Limb (tissue), 2 donors: ENCODE data around the gene MARCHF10.
"Not testable (repeated sequence)": the region's sequence is repeated elsewhere in the genome, so short reads cannot be mapped to it uniquely, and the experiment has no call there.

Source experiments
- DNase-seq, 2 donors: peaks; one replicate each; pipeline ENCODE4 v3.0.0-alpha.2; 2016; ENCODE audit errors: extremely low spot score in 2 of 2

The MARCHF10 gene

DNA sequence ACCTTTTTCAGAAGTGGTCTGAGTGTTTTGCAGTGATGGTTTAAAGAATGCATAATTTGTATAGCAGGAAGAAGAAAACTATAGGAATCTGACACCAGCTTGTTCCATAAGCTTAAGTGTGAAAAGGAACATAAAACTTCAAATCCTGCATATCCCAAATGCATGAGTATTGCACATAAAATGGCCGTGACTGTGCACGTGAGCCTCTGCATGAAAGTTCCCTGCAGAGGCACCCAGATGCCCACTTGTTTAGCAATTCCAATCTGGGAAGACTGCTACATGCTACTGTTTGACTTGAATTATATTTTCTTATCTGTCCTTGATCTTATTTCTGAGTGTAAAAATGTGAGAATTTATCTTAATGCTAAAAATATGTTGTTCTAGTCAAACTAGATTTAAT is 21.5 kb downstream of the MARCHF10 start:
- no peak for DNase-seq

DNA sequence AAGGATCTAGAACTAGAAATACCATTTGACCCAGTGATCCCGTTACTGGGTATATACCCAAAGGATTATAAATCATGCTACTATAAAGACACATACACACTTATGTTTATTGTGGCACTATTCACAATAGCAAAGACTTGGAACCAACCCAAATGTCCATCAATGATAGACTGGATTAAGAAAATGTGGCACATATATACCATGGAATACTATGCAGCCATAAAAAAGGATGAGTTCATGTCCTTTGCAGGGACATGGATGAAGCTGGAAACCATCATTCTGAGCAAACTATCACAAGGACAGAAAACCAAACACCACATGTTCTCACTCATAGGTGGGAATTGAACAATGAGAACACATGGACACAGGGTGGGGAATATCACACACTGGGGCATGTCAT is 22.1 kb downstream of the MARCHF10 start:
- DNase-seq, result not testable (repeated sequence)

DNA sequence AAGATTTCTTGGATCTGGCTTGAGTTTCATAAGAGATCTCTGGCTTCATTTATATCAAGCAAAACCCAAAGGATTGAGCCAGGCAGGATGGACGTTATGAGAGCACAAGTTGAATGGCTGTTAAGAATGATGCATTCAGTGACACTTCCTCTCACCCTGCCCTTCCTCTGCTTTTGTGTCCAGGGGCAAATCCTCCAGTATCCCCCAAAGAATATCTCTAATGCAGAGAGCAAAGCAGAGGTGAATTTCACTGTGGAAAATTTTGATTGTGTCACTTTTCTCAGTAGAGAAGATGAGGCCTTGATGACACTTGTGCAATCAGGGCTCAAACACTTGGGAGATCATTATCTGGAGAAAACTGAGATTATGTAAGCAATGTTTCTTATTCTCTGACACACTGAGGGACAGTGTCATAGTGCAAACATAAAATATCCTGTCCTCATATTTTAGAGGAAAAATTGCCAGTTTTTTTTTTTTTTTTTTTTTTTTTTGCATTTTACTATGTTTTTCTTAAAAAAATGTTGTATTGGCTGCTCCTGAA is 25.3 kb downstream of the MARCHF10 start:
- no peak for DNase-seq

DNA sequence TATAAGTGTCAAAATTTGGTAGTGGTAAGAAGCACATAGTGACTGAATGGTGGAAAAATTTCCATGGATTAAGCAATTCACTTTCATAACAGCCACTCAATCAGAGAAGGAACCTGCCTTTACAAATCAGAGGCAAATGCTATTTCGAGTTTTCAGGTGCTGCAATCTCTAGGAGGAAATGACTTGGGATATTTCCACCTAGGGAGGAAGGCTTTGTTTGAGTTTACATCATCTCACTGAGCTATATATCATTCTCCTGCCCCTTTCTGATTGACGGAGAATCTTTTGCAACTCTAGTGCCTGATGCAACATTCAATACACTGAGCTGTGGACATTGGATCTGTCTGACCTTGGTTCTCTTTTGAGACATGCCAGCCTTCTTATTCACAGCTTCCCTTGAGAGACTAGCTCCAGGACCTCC is 26.3 kb downstream of the MARCHF10 start:
- no peak for DNase-seq

DNA sequence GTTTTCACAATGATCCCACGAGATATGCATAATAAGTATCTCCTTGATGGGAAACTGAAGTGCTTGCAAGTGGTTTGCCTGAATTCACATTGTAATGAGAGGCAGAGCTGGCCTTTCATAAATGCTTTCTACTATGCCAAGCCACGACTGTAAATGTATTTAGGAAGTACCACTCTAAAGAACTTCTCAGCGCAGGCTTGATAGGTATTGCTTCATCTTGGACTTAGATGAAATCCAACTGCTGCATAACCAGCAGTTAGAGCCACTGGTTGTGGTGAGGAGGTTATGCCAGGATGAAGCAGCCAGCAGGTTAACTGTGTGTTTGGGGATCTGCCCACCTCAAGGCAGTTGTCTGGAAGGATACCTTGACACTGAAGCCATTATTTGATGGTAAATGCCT is 26.8 kb downstream of the MARCHF10 start:
- DNase-seq, result no peak

DNA sequence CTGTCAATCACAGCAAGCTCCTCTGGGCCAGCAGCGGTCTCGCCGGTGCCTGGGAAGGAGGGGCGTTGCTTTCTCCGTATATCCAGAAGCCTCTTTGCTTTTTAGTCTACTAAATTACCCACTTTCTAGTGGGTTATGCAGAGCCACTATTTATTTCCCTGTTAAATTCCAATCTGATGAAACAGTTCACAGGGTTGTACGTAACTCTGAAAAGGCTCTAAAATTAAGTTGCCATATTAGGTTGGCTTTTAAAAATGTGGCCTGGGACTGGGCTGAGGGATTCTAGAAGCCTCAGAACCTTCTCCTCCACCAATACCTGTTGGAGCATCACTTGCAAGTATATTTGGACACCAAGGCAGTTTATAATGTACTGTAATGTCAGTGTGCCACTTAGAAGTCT is 27.2 kb downstream of the MARCHF10 start:
- no peak for DNase-seq

DNA sequence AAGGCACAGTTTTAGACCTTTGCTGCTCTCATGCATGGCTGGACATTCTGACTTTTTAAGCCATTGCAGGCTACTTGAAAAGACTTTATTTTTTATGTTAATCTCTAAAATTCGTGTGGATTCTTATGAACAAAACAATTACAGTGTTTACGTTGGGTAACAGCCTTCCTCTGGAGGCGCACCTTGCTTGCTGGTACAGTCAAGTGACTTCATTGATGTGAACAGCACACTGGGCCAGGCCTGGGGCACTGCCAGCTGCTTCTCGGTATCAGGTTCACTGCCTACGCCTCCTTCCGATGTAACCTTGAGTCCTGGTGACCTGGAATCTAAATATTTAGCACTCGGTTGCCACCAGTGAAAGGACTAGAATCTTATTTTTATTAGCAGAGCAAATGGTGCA is 27.8 kb downstream of the MARCHF10 start:
- no peak for DNase-seq

DNA sequence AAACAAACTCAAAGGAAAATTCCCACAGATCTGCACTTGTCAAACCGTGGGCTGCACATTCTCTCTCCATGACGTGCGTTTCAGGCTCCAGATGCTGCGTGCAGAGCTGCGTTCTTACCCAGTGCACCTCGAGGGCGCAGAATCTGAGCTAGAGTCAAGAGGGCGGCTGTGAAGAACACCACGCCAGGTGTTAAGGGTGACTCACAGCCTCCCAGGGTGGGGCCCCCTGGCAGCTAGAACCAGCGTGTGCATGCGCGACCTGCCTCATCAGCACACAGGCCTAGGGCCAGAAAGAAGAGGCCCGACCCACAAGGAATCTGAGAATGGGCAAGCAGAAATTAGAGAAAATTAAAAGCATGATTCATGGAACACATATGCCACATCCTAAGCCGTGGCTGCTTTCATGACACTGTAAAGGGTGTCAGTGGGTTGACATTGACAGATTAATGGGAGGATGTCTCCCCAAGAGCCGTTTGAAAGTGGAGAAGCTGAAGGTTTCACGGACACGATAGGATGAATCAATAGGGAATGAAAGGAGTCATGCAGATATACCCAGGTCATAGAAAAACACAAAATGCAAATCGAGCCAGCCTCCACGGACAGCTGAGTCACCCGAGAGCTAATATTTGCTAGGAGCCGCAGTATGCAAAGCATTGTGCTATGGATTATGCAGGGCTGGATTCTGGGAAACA is 29.0 kb downstream of the MARCHF10 start:
- DNase-seq, result peak; percentile 60 to 80

DNA sequence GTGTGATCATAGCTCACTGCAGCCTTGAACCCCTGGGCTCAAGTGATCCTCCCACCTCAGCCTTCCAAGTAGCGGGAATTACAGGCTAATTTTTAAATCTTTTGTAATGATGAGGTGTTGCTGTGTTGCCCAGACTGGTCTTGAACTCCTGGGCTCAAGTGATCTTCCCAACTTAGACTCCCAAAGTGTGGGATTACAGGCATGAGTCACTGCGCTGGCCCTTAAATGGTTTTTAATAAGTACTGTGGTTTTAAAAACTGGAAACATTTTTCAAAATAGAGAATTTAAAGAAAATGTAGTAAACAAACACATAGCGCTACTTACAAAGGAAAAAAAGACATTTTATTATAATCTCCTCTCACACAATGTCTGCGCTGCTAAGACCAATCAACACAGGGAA is 32.2 kb downstream of the MARCHF10 start:
- no peak for DNase-seq

DNA sequence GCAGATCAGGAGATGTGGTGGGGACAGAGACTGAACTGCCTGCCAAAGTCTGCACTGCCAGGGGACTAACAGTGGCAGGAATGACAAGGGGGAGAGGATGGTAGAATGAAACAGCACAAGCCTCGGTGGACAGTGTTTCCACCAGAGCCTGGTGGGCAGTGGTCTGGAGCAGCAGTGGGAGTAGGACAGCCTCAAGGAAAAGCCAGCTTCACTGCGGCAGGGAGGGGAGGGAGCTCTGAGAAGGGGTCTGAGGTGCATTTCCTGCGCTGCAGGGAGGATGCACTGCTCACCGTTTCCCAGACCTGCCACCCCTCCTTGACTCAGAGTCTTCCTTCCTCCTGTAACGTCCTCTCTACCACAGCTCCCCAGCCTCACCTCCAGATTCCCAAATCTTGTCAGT is 33.8 kb downstream of the MARCHF10 start:
- DNase-seq, result no peak

DNA sequence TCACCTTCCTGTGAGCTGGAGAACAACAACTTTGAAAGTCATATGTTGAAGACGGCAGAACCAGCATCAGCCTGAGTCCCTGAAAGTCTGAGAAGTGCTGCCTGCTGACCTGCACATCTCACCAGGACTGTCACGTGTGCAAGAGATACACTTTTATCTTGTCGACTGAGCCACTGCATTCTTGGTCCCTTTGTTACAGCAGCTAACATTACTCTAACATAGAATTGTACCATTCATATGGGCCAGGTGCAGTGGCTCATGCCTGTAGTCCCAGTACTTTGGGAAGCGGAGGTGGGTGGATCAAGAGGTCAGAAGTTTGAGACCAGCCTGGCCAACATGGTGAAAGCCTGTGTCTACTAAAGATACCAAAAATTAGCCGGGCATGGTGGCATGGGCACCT is 40.1 kb downstream of the MARCHF10 start:
- no peak for DNase-seq

DNA sequence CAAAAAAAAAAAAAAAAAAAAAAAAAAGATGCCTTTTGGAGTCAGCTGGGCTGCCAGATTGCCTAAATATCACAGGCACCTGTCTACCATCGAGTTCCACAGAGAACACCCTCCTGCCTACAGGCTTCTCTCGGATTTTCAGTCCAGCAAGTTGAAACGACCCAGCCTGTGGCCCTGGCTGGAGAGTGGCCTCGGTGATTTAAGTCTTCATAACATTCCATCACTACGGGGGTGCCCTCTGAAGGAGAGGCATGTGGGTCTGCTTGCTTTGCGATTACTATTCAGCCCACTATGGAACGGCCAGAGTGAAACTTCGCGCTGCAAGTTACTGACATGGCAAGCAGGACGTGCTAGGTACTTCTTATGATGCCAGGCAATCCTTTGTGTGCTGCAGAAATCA is 42.8 kb downstream of the MARCHF10 start:
- DNase-seq, result no peak

DNA sequence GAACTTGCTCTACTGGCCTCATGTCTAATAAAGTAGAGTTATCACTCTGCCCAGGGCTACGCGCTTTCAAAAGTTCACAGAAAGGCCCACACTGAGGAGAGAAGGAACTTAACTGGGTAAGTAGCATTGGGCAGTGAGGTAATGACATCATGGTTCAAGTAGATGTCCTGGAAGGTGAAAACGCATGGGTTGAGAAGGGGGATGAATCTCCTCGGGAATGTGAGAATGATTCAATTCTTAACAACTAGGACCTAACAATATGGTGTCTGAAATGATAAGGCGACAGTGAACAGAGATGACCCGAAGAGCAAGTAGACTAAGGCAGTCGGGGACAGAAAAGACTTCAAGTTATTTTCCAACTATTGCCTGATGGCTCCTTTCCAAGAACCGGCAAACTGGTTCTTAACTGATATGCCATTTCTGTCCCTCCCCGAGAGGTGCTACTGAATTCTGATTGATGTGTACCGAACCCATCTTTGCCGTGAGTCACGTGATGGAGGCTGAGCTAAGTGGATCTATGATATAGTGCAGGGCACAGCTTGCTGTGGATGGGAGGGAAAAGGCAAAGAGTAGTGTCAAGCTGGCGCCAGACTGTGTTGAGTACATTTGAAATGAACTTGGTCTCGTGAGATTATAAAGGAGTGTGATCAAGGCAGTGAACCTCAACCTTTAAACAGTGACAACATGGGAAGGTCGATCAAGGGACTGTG is 44.1 kb downstream of the MARCHF10 start:
- DNase-seq, result no peak

DNA sequence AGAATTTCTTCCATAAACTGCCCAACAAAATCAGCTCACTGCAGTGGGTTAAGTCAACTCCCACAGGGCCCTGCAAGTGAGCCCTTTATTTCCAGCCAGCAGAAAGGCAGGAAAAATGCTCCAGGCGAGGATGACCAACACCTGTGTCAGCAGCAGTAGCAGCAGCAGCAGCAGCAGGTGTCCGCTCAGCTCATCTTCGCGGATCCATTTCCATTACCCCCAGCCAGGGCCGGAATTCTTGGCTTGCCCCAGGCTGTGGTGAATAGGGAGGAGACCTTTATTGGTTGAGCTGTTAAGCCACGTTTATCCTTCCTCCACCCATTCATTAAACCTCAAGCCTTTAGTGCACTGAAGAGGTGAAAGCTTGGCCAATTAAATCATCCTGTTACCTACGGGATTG is 46.2 kb downstream of the MARCHF10 start:
- no peak for DNase-seq

DNA sequence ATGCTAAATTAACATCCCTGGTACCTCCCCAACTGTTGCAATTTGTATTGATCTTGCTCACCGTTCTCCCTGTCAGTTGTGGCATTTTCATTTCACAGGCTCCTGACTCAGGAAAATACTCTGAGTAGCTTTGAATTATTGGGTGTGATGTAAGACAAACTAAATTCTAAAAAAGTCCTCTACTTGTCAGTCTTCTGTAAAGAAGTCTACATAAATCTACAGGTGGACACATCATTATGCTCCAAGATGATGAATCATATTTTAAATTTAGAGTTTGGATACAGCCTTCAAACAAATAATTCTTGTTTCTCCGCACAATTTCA is 47.2 kb downstream of the MARCHF10 start:
- no peak for DNase-seq

DNA sequence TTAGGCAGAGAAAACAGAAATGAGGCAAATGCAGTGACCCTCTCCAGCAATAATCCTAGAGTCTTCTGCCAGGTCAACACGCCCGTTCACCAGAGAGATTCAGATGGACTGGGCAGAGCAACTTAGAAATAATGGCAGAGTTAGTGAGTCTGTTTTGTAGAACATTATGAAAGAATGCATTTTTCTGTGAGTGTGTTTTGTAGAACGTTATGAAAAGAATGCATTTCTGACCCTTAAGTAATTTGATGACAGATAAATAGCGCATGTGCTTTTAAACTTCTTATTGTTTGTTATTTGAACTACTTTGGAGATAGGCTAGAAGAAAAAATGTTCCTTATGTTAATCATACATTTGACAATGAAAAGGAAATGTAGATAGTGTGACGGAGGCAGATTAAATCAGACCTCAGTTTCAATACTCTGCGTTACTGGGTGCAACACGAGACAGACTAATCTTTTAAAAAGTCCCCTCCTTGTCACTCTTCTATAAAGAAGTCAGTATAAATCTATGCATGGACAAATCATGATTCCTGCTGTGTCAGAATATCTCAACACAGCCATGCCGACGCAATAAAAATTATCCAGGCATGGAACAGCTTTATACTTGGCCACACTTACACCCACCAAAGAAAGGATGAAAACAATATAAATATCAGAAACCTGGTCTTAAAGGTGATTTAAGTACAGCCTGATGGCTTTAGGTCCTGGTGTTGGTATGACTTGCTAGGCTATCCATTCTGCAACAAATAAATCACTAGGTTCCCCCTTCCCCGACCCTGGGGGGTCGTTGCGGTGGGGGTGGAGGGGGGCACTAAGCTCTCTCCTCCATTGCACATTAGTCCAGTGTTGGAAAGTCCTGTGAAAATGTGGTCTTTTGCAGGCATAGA is 47.8 kb downstream of the MARCHF10 start:
- DNase-seq, result no peak

DNA sequence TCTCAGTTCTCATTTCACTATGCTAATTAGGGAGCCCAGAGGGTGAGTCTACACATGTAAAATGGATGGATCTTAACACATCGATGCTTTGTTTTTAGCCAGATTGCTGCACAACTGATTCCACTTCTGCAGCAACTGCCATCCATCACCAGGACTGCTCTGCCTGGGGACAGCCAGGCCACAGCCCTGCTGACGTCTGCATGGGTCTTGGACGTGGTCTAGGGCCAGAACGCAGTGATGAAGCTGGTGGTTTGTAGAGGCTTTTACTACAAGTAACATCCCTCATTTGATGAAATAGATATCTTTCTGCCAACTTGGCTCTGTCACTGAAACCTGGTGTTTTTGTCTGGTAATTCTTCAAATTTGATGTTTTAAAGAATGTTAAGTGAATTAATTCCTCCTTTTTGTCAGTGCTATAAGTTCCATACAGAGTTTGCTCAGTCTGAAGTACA is 50.6 kb downstream of the MARCHF10 start:
- DNase-seq, result no peak

DNA sequence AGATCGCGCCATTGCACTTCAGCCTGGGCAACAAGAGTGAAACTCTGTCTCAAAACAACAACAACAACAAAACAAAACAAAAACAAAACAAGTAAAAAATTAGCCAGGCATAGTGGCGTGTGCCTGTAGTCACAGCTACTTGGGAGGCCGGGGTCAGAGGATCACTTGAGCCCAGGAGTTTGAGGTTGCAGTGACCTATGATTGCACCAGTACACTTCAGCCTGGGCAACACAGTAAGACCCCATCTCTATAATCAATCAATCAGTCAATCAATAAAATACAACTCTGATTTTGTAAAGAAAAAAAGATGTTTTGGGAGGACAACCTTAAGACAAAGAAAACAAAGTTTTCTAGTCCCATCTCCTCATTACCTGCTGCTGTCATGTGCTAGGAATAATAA is 51.9 kb downstream of the MARCHF10 start:
- no peak for DNase-seq

DNA sequence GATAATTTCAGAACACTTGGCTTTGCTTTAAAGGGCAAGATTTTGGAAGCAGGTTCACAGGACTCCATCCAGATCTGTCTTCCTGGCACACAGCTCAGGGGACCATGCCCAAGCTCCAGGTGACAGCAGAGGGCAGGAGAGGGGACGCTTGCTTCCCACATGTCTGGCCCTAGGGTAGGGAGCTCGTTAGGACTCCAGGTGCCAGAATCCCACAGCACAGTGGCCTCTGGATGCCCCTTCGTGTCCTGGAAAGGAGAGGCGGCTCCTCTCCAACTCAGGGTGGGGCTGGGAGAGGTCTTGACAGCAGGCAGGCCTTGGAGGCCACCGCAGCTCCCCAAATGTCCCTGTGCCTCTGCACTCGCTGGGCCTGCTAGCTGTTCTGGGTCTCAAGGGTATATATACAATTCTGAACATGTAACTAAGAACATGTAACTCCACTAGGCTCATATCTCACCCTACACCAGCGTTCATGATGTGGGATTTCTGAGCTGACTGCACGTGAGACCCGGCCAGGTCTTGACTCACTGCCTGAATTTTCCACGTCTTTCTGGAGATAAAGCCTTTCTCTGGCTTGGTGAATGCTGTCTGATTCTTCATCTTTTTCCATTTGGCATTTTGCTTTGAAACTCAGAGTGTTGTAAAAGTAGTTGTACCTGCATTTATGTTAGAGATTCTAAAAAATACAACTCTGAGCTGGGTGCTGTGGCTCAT is 52.8 kb downstream of the MARCHF10 start:
- no peak for DNase-seq

DNA sequence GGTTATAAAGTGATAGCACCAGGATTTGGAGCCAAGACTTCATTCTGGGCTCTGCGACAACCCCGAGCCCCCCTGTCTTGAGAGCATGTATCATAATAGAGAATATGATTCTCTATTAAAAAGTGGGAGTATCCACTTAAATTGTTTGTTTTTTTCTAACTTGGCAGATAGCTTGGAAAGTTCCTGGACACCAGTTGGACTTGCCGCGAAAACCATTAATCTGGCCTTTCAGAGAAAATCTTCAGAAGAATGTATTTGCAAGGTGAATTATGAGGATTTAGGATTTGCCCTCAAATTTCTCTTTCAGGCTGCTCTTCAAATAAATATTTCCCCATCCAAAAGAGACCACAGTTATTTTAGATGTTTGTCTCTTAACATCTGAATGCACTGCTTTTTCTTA is 53.5 kb downstream of the MARCHF10 start:
- DNase-seq, result peak in 1 of 2 donors; percentile 32

DNA sequence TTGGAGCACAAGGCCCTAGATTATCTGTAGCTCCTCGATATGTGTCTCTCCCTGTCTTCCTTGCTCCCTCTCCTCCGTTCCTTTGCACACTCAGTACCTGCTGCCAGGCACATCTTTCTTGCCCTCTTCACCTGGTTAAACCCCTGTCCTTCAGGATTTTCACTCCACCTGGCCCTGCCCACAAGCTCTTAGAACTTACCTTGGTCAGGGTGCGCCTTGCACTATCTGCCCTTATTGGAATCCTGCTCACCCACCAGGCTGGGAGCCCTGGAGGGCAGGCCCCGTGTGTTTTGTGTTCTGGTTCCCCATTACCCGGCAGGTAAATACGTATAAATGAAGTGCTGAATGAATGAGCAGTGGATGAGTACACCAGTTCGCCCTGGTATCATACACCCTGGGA is 54.6 kb downstream of the MARCHF10 start:
- peak in 1 of 2 donors; percentile 13 for DNase-seq
